Hepatocyte (in vitro differentiated cells): Measurements from ENCODE around the gene NDUFB3.

Experiments used
- EZH2 ChIP-seq: fragments of 200-600 bp; sonication (generic); IDR thresholded peaks from 2 replicates; pipeline ENCODE4 v1.6.1; 2016; ENCODE audit warnings: antibody characterized with exemption, mild to moderate bottlenecking, borderline replicate concordance
- EZH2phosphoT487 ChIP-seq: fragments of 200-600 bp; sonication (generic); IDR thresholded peaks from one replicate; pipeline ENCODE4 v1.6.1; 2018; ENCODE audit warnings: antibody characterized with exemption, mild to moderate bottlenecking, low read depth, moderate library complexity; ENCODE audit not compliant: unreplicated experiment, severe bottlenecking
- TF ChIP-seq, protein P1 (sequence below): fragments of 200-600 bp; sonication (generic); IDR thresholded peaks from 2 replicates; pipeline ENCODE4 v1.5.1; 2016; ENCODE audit warnings: antibody characterized with exemption, mild to moderate bottlenecking; ENCODE audit not compliant: poor library complexity

DNA sequence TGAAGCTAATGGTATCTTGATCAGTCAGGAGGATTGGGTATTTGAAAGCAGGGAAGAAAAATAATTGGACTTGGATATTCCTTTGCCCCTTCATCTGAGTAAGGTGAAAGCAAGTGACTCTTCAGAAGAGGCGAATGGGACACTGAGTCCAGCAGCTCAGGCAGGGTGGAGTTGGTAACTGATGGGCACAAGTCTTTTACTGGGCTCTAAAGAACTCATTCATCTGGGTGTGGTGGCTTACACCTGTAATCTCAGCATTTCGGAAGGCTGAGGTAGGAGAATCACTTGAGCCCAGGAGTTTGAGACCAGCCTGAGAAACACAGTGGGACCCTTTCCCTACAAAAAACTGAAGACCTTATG, 55.3 kb downstream of the NDUFB3 start:
- TF ChIP-seq EZH2 (no peak), EZH2phosphoT487 (no peak)
- TF ChIP-seq, protein P1, sequence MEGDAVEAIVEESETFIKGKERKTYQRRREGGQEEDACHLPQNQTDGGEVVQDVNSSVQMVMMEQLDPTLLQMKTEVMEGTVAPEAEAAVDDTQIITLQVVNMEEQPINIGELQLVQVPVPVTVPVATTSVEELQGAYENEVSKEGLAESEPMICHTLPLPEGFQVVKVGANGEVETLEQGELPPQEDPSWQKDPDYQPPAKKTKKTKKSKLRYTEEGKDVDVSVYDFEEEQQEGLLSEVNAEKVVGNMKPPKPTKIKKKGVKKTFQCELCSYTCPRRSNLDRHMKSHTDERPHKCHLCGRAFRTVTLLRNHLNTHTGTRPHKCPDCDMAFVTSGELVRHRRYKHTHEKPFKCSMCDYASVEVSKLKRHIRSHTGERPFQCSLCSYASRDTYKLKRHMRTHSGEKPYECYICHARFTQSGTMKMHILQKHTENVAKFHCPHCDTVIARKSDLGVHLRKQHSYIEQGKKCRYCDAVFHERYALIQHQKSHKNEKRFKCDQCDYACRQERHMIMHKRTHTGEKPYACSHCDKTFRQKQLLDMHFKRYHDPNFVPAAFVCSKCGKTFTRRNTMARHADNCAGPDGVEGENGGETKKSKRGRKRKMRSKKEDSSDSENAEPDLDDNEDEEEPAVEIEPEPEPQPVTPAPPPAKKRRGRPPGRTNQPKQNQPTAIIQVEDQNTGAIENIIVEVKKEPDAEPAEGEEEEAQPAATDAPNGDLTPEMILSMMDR: no peak
